OCI-LY3 (cell line): ENCODE data around the gene PHACTR3.

Experiments used
- H2AFZ ChIP-seq: fragments of 200-600, 300-600 bp; shearing (Covaris generic); 2 replicates; pipeline ENCODE4 v1.6.0; 2014; ENCODE audit warnings: antibody characterized with exemption, low read depth, low read length
- H3K27ac ChIP-seq: fragments of 200-600, 300-600 bp; sonication (generic); 2 replicates; pipeline ENCODE4 v1.5.1; 2014; ENCODE audit warnings: mild to moderate bottlenecking, low read length, moderate library complexity, mixed read lengths
- H3K27me3 ChIP-seq: fragments of 200-600, 300-600 bp; sonication (generic); 2 replicates; pipeline ENCODE4 v1.6.1; 2014; ENCODE audit warnings: low read depth, low read length, mixed read lengths
- H3K36me3 ChIP-seq: fragments of 200-600, 300-600 bp; sonication (generic); replicated peaks from 2 replicates; pipeline ENCODE3; 2014; ENCODE audit warnings: low read depth, low read length, mixed read lengths
- H3K4me1 ChIP-seq: fragments of 300-600, 200-600 bp; sonication (generic); 2 replicates; pipeline ENCODE4 v1.6.1; 2014; ENCODE audit warnings: low read length, mixed read lengths
- H3K4me2 ChIP-seq: fragments of 200-600, 300-600 bp; sonication (generic); 2 replicates; pipeline ENCODE4 v1.6.1; 2014; ENCODE audit warnings: low read length, mixed read lengths
- H3K4me3 ChIP-seq: fragments of 300-600, 200-600 bp; sonication (generic); 2 replicates; pipeline ENCODE4 v1.5.1; 2014; ENCODE audit warnings: antibody characterized with exemption, mild to moderate bottlenecking, low read length, moderate library complexity
- H3K79me2 ChIP-seq: fragments of 300-600, 200-600 bp; shearing (Covaris generic); 2 replicates; pipeline ENCODE4 v1.6.1; 2014; ENCODE audit warnings: mild to moderate bottlenecking, low read length, mixed read lengths
- H3K9ac ChIP-seq: fragments of 300-600, 200-600 bp; shearing (Covaris generic); 2 replicates; pipeline ENCODE4 v1.6.0; 2014; ENCODE audit warnings: mild to moderate bottlenecking, low read length, moderate library complexity
- H3K9me3 ChIP-seq: fragments of 200-600, 300-600 bp; shearing (Covaris generic); 2 replicates; pipeline ENCODE4 v1.6.1; 2014; ENCODE audit warnings: low read length, mixed read lengths; ENCODE audit not compliant: insufficient read depth
- H4K20me1 ChIP-seq: fragments of 200-600, 300-600 bp; sonication (generic); 2 replicates; pipeline ENCODE4 v1.6.1; 2016; ENCODE audit warnings: low read length, mixed read lengths; ENCODE audit not compliant: insufficient read depth
- EZH2phosphoT487 ChIP-seq: fragments of 200-600 bp; shearing (Covaris generic); IDR thresholded peaks from 2 replicates; pipeline ENCODE4 v1.6.1; 2018; ENCODE audit warnings: antibody characterized with exemption, mixed run types, low read depth
- TF ChIP-seq, protein P1 (sequence below): fragments of 200-600, 300-600 bp; sonication (generic); IDR thresholded peaks from 2 replicates; pipeline ENCODE4 v1.5.1; 2014; ENCODE audit warnings: antibody characterized with exemption, low read length, low read depth

The PHACTR3 gene

DNA sequence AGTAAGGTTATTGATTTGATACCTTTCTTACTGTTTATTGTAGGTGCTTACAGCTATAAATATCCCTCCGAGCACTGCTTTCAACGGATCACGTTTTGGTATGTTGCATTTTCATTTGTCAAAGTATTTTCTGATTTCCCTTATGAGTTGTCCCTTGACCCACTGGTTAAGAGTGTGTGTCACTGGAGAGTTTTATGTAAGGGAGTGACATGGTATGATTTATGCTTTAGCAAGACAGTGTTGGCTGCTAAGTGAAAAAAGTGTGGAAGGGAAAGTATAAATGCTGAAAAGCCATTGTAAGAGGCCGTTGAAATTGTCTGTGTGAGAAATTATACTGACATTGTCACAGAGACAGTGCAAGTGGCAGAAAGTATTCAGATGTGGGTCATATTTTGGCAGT, 257.1 kb downstream of the PHACTR3 start:
- Histone ChIP-seq H3K4me1 (no peaks in the 10 kb centered on the region), H3K27ac (no peak overlapping the region), H3K27me3 (peaks cover 34% of the 10 kb centered on the region), H3K4me2 (no peak overlapping the region), H3K36me3 (no peaks in the 10 kb centered on the region), H3K9me3 (no peaks in the 10 kb centered on the region), H3K79me2 (no peaks in the 10 kb centered on the region), H3K4me3 (no peak overlapping the region), H4K20me1 (no peaks in the 10 kb centered on the region), H2AFZ (no peak overlapping the region), H3K9ac (no peak overlapping the region)
- no peak for TF ChIP-seq EZH2phosphoT487
- TF ChIP-seq, protein P1, sequence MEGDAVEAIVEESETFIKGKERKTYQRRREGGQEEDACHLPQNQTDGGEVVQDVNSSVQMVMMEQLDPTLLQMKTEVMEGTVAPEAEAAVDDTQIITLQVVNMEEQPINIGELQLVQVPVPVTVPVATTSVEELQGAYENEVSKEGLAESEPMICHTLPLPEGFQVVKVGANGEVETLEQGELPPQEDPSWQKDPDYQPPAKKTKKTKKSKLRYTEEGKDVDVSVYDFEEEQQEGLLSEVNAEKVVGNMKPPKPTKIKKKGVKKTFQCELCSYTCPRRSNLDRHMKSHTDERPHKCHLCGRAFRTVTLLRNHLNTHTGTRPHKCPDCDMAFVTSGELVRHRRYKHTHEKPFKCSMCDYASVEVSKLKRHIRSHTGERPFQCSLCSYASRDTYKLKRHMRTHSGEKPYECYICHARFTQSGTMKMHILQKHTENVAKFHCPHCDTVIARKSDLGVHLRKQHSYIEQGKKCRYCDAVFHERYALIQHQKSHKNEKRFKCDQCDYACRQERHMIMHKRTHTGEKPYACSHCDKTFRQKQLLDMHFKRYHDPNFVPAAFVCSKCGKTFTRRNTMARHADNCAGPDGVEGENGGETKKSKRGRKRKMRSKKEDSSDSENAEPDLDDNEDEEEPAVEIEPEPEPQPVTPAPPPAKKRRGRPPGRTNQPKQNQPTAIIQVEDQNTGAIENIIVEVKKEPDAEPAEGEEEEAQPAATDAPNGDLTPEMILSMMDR = no peak

- Histone ChIP-seq H3K9ac (no peak overlapping the region), H4K20me1 (no peaks in the 10 kb centered on the region), H3K9me3 (no peaks in the 10 kb centered on the region), H3K36me3 (no peaks in the 10 kb centered on the region), H3K4me2 (no peak overlapping the region), H2AFZ (no peak overlapping the region), H3K79me2 (no peaks in the 10 kb centered on the region), H3K27me3 (peaks cover 47% of the 10 kb centered on the region), H3K27ac (no peak overlapping the region), H3K4me1 (no peaks in the 10 kb centered on the region), H3K4me3 (no peak overlapping the region)
- TF ChIP-seq, protein P1 = no peak
- no peak for TF ChIP-seq EZH2phosphoT487
Observed at GRCh38 chr20:59863058-59863457, 258.7 kb downstream of the PHACTR3 start.

- H3K27me3 ChIP-seq = peaks cover 59% of the 10 kb centered on the region
- no peaks in the 10 kb centered on the region for H3K4me1 ChIP-seq
- no peak overlapping the region for H3K27ac ChIP-seq
- H3K4me2 ChIP-seq = no peak overlapping the region
- H3K4me3 ChIP-seq = no peak overlapping the region
- H2AFZ ChIP-seq = no peak overlapping the region
- no peaks in the 10 kb centered on the region for H3K79me2 ChIP-seq
- no peaks in the 10 kb centered on the region for H4K20me1 ChIP-seq
- H3K9ac ChIP-seq = no peak overlapping the region
- H3K36me3 ChIP-seq = no peaks in the 10 kb centered on the region
- no peak for TF ChIP-seq EZH2phosphoT487
- TF ChIP-seq, protein P1 = no peak
- no peaks in the 10 kb centered on the region for H3K9me3 ChIP-seq
Observed at GRCh38 chr20:59864726-59865125, 260.4 kb downstream of the PHACTR3 start.

DNA sequence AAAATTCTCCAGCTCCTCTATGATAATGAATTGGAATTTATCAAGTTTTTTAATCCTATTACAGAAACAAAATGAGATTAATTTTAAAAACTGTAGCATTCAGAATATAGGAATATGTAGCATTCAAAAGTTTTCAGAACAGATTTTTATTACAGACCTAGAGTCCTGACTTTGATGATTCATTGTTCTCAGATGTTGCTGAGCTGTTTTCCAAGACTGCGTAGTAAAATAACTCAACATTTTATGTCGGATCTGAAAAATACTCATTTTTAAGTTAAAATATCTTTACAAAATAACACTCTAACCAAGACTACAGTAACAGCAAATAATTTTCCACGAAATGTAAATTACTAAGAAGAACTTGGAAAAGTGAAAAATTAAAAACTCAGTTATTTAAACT, 262.0 kb downstream of the PHACTR3 start:
- Histone ChIP-seq H3K4me1 (no peaks in the 10 kb centered on the region), H3K4me2 (no peak overlapping the region), H2AFZ (no peak overlapping the region), H3K36me3 (no peaks in the 10 kb centered on the region), H4K20me1 (no peaks in the 10 kb centered on the region), H3K27me3 (peaks cover 59% of the 10 kb centered on the region), H3K79me2 (no peaks in the 10 kb centered on the region), H3K9me3 (no peaks in the 10 kb centered on the region), H3K4me3 (no peak overlapping the region), H3K9ac (no peak overlapping the region), H3K27ac (no peak overlapping the region)
- no peak for TF ChIP-seq EZH2phosphoT487

DNA sequence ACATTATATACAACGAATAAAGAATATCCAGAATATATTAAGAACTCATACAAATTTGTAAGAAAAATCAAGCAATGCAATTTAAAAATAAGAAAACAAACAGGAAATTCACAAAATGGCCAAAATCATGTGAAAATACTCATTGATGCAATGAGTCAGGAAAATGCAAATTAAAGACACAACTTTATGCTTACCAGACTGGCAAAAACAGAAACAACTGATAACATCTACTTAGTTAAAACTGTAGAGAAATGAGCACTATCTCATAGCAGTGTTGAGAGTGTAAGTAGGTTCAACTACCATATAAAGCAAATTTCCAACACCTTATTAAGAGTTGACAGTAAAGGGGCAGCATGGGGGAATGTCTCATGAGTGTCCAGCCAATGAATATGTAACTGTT, 266.8 kb downstream of the PHACTR3 start:
- Histone ChIP-seq H3K27me3 (peaks cover 32% of the 10 kb centered on the region), H3K36me3 (no peaks in the 10 kb centered on the region), H3K9ac (no peak overlapping the region), H3K4me1 (peaks cover 7% of the 10 kb centered on the region), H3K4me2 (no peak overlapping the region), H3K27ac (no peak overlapping the region), H4K20me1 (no peaks in the 10 kb centered on the region), H3K9me3 (no peaks in the 10 kb centered on the region), H2AFZ (no peak overlapping the region), H3K4me3 (no peak overlapping the region), H3K79me2 (no peaks in the 10 kb centered on the region)
- TF ChIP-seq, protein P1 = no peak
- TF ChIP-seq EZH2phosphoT487 = no peak
